GM20431 (cell line): ENCODE measurements around the gene DCK.

Experiments
- in situ Hi-C: fragments of 300-500 bp; cut with MseI, MboI; formaldehyde crosslinking; loops from one replicate; pipeline ENCODE4 v1.15.0; 2020; ENCODE audit warnings: low sequenced_read_pairs; ENCODE audit not compliant: unreplicated experiment

Gene DCK

DNA sequence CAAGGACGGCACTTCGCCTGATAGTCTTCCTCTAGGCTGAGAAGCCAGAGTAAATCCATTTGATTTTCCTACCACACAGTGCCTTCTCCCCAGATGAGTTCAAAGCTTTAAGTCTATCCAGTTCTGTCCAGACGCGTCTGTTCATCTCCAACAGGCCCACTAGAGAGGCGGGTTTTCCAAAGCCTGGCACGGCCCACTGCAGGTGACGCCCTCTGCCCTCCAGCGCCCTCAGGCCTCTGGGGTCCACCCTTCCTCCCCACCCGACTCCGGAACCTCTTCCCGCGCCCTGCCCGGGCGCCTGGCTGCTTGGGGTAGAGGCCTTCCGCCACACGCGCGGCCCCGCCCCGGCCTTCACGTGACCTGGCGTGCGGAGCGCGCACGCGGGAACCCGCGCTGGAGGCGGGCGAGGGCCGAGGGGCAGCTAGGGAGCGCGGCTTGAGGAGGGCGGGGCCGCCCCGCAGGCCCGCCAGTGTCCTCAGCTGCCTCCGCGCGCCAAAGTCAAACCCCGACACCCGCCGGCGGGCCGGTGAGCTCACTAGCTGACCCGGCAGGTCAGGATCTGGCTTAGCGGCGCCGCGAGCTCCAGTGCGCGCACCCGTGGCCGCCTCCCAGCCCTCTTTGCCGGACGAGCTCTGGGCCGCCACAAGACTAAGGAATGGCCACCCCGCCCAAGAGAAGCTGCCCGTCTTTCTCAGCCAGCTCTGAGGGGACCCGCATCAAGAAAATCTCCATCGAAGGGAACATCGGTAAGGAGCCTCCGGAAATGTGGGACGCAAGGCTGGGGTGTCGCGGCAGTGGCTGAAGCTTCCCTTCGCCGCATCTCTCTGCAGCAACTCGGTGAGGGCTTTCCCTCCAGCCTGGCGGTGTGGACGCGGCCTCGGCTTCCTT lies at the start of gene DCK:
DCK (plus strand) TSS at position 469 of the 888 bp plus-strand sequence; CDS start at position 656, 187 bp downstream.
- in situ Hi-C loops, result no loop called here

GRCh38 chr4:70945046-70945445 lies 48.4 kb upstream of the DCK start:
- in situ Hi-C loops, result no loop called here

DNA sequence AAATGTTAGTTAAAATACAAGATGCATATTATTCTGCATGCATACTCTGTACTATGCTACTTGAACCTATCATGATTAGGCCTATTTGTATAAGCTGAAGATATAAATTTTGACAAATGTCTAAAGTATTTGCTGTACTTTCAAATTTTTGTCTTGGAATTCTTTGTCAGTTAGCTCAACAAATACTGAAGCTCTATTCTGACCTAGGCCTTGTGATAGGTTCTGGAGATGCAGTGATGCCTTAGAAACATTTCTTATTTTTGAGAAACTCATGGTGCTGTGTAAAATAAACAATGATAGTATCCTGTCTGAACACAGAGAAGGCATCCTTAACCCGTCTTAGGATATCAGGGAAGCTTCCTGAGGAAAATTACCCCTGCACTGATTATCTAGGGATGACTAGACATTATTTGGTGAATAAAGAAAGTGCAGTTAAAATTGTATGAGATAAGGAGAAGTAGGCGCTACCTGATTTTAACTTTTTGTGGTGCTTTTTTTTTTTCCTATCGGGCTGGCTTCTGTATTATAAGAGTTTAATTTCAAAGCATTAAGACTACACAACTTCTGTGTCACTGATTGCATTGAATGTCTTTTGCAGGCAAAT lies 47.9 kb upstream of the DCK start:
- in situ Hi-C loops, result no loop called here

GRCh38 chr4:70946939-70947338 lies 46.5 kb upstream of the DCK start:
- in situ Hi-C loops, result no loop called here

GRCh38 chr4:70948665-70949260 lies 44.7 kb upstream of the DCK start:
- in situ Hi-C loops, result no loop called here

- in situ Hi-C loops, result no loop called here
Observed at GRCh38 chr4:70954032-70954431, 39.4 kb upstream of the DCK start.

DNA sequence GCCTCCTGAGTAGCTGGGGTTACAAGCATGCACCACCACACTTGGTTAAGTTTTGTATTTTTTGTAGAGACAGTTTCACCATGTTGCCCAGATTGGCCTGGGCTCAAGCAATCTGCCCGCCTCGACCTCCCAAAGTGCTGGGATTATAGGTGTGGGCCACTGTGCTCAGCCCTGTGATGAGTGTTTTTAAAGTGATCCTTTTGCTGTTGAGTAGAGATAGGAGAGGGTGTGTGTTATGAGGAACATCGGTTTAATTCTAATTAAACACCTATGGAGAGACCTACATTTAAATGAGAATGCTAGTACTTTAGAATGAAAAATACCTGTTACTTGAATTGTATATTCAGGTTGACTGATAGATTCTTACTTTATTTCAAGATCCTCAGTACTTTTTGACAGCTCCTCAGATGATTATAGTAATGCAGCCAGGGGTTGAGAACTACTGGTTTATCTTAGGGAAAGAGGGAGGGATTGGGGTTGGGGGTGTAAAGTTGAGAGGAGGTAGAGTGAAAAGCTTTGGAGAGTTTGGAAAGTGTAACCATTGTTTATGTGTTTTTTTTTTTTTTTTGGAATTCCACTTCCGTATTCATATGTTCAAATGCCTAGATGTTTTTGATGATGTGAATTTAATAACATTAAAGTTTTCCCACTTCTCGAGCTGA lies 36.8 kb upstream of the DCK start:
- in situ Hi-C loops, result no loop called here

GRCh38 chr4:70958681-70959080 lies 34.8 kb upstream of the DCK start:
- in situ Hi-C loops, result no loop called here

DNA sequence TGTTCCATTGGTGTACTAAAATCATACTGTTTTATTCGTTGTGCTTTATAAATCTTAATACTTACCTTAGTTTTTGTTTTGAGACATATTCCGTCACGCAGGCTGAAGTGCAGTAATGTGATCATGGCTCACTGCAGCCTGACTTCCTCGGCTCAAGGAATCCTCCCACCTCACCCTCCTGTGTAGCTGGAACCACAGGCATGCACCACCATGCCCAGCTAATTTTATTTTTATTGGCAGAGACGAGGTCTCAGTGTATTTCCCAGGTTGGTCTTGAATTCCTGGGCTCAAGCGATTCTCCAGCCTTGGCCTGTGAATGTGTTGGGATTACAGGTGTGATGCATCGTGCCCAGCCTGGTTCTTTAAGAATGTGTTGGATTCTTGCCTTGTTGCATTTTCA lies 24.4 kb upstream of the DCK start:
- in situ Hi-C loops, result no loop called here

- in situ Hi-C loops, result no loop called here
Observed at GRCh38 chr4:70976252-70976651, 17.2 kb upstream of the DCK start.

DNA sequence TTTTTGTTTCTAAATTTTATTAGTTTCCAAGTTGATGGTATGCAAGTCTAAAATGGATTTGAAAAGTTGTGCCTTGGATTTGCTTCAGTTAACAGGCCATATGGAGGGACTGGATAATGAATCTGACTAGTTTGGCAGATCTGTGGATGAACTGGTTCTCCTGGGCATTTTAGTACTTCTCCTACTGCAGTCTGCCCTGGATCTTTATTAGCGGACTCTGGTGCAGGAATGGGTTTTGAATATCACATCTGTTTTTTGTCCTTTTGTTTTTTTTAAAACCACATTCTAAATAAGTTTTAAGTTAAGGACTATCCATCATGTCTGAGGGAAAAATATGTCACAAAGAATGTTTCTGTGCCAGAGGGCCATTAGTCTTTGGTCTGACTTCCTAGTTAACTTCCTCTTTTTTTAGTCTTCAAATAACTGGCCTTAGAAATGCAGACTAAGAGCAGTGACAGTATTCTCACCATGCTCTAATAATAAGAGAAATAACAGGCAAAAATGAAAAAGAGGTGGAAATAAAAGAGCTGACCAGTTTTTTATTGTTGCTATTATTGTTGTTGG lies 13.9 kb upstream of the DCK start:
- in situ Hi-C loops, result no loop called here

- in situ Hi-C loops, result no loop called here
Observed at GRCh38 chr4:70980196-70980595, 13.3 kb upstream of the DCK start.

DNA sequence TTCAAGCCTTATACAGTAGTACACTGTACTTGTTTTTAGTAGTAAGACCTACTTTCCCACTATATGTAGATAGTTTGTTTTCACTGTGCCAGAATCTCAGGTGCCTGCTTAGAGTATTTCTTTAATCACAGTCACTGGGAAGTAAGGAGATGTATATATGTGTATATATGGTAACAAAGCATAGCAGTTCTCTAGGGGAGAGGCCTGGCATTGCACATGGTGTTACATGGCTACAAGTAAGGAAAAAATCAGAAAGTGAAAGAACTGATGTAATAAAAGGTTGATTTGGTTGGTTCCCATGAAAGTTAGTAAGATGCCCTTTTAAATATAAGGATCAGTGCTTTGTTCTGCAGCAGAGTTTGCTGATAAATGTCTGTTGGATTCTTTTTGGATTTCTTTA lies 9.3 kb upstream of the DCK start:
- in situ Hi-C loops, result no loop called here

GRCh38 chr4:70984589-70984988 lies 8.9 kb upstream of the DCK start:
- in situ Hi-C loops, result no loop called here

GRCh38 chr4:70991596-70991995 lies 1.9 kb upstream of the DCK start:
- in situ Hi-C loops, result no loop called here

DNA sequence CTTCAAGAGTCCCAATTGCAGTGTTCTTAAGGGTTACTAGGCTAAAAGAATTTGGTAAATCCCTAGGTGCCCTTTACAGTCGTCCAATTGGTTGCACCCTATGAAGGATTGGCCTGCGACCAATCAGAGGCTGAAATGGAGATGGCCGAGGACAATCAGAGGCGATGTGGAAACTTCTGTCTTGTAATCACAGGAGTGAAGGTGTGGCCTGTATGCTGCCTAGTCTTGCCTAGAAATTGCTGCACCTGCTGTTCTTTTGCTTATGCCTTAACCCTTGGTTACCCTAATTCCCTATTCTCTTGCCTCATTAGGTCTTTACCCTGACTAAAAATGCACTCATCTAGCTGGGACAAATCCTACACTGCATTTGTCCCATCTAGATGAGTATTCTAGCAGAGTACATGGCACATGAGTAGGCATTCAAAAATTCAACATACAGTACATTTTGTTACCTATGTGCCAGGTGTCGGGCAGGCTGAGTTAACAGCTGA lies 1.0 kb upstream of the DCK start:
- in situ Hi-C loops, result no loop called here

DNA sequence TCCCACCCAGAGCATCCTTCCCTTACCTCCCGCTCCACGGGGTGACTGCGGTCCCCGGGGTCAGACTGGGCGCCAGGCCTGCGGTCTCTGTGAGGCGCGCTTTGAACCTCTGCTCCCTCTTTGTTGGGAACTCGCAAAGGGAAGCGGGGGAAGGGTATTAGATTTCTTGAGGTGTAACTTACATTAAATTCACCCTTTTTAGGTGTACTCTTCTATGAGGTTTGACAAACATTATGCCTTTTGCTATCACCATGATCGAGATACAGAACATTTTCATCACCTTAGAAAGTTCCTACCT lies 569 bp downstream of the DCK start:
- in situ Hi-C loops, result no loop called here

- in situ Hi-C loops, result no loop called here
Observed at GRCh38 chr4:70994387-70995099, 1.1 kb downstream of the DCK start.

GRCh38 chr4:70996018-70996360 lies 2.5 kb downstream of the DCK start:
- in situ Hi-C loops, result no loop called here

DNA sequence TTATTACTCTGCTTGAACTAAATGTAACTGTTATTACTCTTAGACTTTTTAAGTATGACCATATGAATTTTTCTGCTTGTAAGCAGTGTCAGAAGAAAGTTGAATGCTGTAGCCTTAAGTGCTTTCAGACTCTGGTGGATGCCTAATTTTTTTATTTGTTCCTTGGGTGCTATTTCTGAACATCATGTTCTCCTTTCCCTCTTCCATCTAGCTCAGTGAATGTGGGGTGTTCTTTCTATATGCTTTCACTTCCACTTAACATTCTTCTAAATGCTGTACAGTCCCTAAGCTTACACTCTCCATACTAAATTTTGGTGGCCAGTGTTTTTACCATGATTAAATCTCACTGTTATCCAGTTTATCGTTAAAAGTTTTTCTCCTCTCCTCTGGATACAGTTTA lies 3.6 kb downstream of the DCK start:
- in situ Hi-C loops, result no loop called here
